ENCODE measurements around the gene FGFR2.

DNA sequence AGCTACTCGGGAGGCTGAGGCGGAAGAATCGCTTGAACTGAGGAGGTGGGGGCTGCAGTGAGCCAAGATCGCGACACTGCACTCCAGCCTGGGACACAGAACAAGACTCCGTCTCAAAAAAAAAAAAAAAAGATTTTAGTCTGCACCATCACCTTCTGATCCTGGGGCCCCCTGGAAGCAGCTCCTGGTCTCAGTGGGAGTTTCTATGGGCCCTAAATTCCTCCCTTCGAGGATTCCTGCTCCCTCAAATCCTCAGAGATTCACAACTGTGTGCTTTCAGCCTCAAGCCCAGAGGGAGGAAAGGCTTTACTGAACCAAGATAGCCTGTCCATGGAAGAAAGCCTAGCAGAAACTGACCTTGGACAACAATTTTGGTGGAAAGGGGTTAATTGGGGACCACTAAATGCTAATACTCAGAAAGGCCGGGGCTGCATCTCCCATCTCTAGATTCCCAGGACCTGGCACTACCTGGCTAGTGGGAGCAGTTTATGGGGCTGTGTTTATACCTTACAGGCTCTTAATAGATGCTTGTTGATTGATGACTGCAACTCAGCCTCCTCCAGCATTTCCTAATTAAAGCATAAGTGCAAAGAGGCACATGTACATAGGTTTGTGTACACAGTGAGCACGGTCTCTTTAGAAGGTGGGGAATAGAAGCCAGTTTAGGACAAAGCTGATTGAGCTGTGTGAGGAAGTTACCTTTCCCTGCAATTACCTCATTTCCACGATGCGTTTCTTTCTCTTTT lies 9.2 kb upstream of the FGFR2 start:
- TF ChIP-seq, protein P1, sequence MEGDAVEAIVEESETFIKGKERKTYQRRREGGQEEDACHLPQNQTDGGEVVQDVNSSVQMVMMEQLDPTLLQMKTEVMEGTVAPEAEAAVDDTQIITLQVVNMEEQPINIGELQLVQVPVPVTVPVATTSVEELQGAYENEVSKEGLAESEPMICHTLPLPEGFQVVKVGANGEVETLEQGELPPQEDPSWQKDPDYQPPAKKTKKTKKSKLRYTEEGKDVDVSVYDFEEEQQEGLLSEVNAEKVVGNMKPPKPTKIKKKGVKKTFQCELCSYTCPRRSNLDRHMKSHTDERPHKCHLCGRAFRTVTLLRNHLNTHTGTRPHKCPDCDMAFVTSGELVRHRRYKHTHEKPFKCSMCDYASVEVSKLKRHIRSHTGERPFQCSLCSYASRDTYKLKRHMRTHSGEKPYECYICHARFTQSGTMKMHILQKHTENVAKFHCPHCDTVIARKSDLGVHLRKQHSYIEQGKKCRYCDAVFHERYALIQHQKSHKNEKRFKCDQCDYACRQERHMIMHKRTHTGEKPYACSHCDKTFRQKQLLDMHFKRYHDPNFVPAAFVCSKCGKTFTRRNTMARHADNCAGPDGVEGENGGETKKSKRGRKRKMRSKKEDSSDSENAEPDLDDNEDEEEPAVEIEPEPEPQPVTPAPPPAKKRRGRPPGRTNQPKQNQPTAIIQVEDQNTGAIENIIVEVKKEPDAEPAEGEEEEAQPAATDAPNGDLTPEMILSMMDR (IDR thresholded peaks at IDR 0.05): no peak
- TF ChIP-seq POLR2A (IDR thresholded peaks at IDR 0.05): no peak
- no peak for TF ChIP-seq POLR2AphosphoS5 (IDR thresholded peaks at IDR 0.05)

Data from breast epithelium (tissue), 3 donors.